Measurements from ENCODE around the gene DEPDC5.

The DEPDC5 gene

GRCh38 chr22:31852691-31853421, 99.0 kb downstream of the DEPDC5 start:
- no peak for DNase-seq

GRCh38 chr22:31853736-31854495, 100.1 kb downstream of the DEPDC5 start:
- DNase-seq = no peak

- no peak for DNase-seq
Observed at GRCh38 chr22:31857247-31857646, 103.4 kb downstream of the DEPDC5 start.

GRCh38 chr22:31861226-31861840, 107.5 kb downstream of the DEPDC5 start:
- DNase-seq = no peak

- no peak for DNase-seq
Observed at GRCh38 chr22:31866918-31867317, 113.1 kb downstream of the DEPDC5 start.

- no peak for DNase-seq
Observed at GRCh38 chr22:31867386-31868153, 113.8 kb downstream of the DEPDC5 start.

- no peak for DNase-seq
Observed at GRCh38 chr22:31869739-31870138, 115.9 kb downstream of the DEPDC5 start.

GRCh38 chr22:31870890-31871289, 117.1 kb downstream of the DEPDC5 start:
- peak; percentile 49 for DNase-seq

- no peak for DNase-seq
Observed at GRCh38 chr22:31871480-31871879, 117.7 kb downstream of the DEPDC5 start.

- no peak for DNase-seq
Observed at GRCh38 chr22:31872209-31872608, 118.4 kb downstream of the DEPDC5 start.

GRCh38 chr22:31874821-31875220, 121.0 kb downstream of the DEPDC5 start:
- DNase-seq = no peak

GRCh38 chr22:31876156-31876920, 122.5 kb downstream of the DEPDC5 start:
- peak; percentile 48 for DNase-seq

- DNase-seq = no peak
Observed at GRCh38 chr22:31879585-31879984, 125.8 kb downstream of the DEPDC5 start.

- no peak for DNase-seq
Observed at GRCh38 chr22:31881200-31881599, 127.4 kb downstream of the DEPDC5 start.

- DNase-seq = no peak
Observed at GRCh38 chr22:31881865-31882264, 128.0 kb downstream of the DEPDC5 start.

- DNase-seq = no peak
Observed at GRCh38 chr22:31882971-31883370, 129.2 kb downstream of the DEPDC5 start.

GRCh38 chr22:31883989-31884388, 130.2 kb downstream of the DEPDC5 start:
- no peak for DNase-seq

GRCh38 chr22:31891366-31892079, 137.7 kb downstream of the DEPDC5 start:
- DNase-seq = no peak

GRCh38 chr22:31892080-31892433, 138.2 kb downstream of the DEPDC5 start:
- DNase-seq = no peak

- no peak for DNase-seq
Observed at GRCh38 chr22:31893460-31893859, 139.6 kb downstream of the DEPDC5 start.

GRCh38 chr22:31895411-31896123, 141.7 kb downstream of the DEPDC5 start:
- no peak for DNase-seq
